WI38 (cell line): ENCODE data around the gene DOK6.

Experiments
- H3K4me3 ChIP-seq: 2 replicates; pipeline ENCODE4 v1.5.1; 2011; ENCODE audit warnings: low read depth, mild to moderate bottlenecking, control low read depth, low read length
- CTCF ChIP-seq: IDR thresholded peaks from 2 replicates; pipeline ENCODE4 v1.5.1; 2012; ENCODE audit warnings: low read depth, mild to moderate bottlenecking, control low read depth, low read length

Gene DOK6

GRCh38 chr18:69777248-69777647 is 376.6 kb downstream of the DOK6 start:
- no peak for TF ChIP-seq CTCF
- no peak overlapping the region for H3K4me3 ChIP-seq

- no peak for TF ChIP-seq CTCF
- H3K4me3 ChIP-seq, result no peak overlapping the region
Measured at GRCh38 chr18:69778680-69779079, 378.0 kb downstream of the DOK6 start.

- no peak for TF ChIP-seq CTCF
- H3K4me3 ChIP-seq, result no peak overlapping the region
Measured at GRCh38 chr18:69780851-69781250, 380.2 kb downstream of the DOK6 start.

- no peak overlapping the region for H3K4me3 ChIP-seq
- no peak for TF ChIP-seq CTCF
Measured at GRCh38 chr18:69784815-69785214, 384.1 kb downstream of the DOK6 start.

GRCh38 chr18:69785466-69785865 is 384.8 kb downstream of the DOK6 start:
- H3K4me3 ChIP-seq, result no peak overlapping the region
- no peak for TF ChIP-seq CTCF

- no peak for TF ChIP-seq CTCF
- no peak overlapping the region for H3K4me3 ChIP-seq
Measured at GRCh38 chr18:69786427-69786826, 385.7 kb downstream of the DOK6 start.

- no peak overlapping the region for H3K4me3 ChIP-seq
- TF ChIP-seq CTCF, result no peak
Measured at GRCh38 chr18:69787825-69788547, 387.3 kb downstream of the DOK6 start.
